Lower leg skin (tissue), 3 donors: Measurements from ENCODE around the gene ZC3H12C.

ENCODE experiments used
- POLR2A ChIP-seq, 2 donors: fragments of 450-650 bp; IDR thresholded peaks; one replicate each; pipeline ENCODE4 v1.6.1; 2016 to 2017; ENCODE audit warnings: antibody characterized with exemption in 2 of 2, mild to moderate bottlenecking in 1 of 2, moderate library complexity in 1 of 2
- TF ChIP-seq, protein P1 (sequence below), 3 donors: fragments of 450-650 bp; IDR thresholded peaks; one replicate each; pipeline ENCODE4 v1.5.1; 2016; ENCODE audit warnings: antibody characterized with exemption in 3 of 3, mild to moderate bottlenecking in 3 of 3, moderate library complexity in 2 of 3

DNA sequence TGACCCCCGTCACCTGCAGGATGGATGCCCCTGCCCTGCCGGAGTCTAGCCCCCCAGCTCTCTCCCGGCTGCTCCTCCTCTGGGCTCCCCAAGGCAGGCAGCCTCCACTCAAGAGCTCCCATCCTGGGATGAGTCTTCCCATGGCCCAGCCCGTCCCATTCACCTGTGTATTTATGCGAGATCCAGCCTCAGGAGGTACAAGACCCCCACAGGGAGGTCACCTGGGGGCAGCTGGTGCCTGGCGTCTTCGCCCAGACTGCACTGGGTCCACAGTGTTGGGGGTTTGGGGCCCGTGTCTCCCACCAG, 43.0 kb upstream of the ZC3H12C start:
- TF ChIP-seq, protein P1, sequence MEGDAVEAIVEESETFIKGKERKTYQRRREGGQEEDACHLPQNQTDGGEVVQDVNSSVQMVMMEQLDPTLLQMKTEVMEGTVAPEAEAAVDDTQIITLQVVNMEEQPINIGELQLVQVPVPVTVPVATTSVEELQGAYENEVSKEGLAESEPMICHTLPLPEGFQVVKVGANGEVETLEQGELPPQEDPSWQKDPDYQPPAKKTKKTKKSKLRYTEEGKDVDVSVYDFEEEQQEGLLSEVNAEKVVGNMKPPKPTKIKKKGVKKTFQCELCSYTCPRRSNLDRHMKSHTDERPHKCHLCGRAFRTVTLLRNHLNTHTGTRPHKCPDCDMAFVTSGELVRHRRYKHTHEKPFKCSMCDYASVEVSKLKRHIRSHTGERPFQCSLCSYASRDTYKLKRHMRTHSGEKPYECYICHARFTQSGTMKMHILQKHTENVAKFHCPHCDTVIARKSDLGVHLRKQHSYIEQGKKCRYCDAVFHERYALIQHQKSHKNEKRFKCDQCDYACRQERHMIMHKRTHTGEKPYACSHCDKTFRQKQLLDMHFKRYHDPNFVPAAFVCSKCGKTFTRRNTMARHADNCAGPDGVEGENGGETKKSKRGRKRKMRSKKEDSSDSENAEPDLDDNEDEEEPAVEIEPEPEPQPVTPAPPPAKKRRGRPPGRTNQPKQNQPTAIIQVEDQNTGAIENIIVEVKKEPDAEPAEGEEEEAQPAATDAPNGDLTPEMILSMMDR (IDR thresholded peaks at IDR 0.05): no peak
- no peak for TF ChIP-seq POLR2A (IDR thresholded peaks at IDR 0.05)
